ENCODE data around the gene TNIP2.
A peak's percentile ranks its signal among the peaks of the same experiment; 100 is the strongest.

TNIP2 gene

GRCh38 chr4:2753436-2753835 lies 2.7 kb downstream of the TNIP2 start:
- Histone ChIP-seq H3K27ac (no peak overlapping the region), H3K9me3 (no peaks in the 10 kb centered on the region), H3K27me3 (no peaks in the 10 kb centered on the region), H3K36me3 (no peaks in the 10 kb centered on the region), H3K4me3 (no peak overlapping the region), H3K4me1 (peaks cover 0 to 28% (median 14%) of the 10 kb centered on the region in 4 donors)
- no peak for TF ChIP-seq CTCF (IDR thresholded peaks at IDR 0.05)
- intact Hi-C loops (cut with DNase I; ENCODE audit: low total_unique reads): no loop called here
- DNase-seq: no peak

GRCh38 chr4:2750719-2751605 lies 5.2 kb downstream of the TNIP2 start:
- intact Hi-C loops (cut with DNase I; ENCODE audit: low total_unique reads): no loop called here
- Histone ChIP-seq H3K36me3 (peaks cover 14 to 21% (median 19%) of the 10 kb centered on the region in 3 donors), H3K27ac (no peak overlapping the region), H3K4me3 (no peak overlapping the region), H3K9me3 (no peaks in the 10 kb centered on the region), H3K27me3 (no peaks in the 10 kb centered on the region), H3K4me1 (peaks cover 6 to 37% (median 25%) of the 10 kb centered on the region in 4 donors)
- DNase-seq: no peak
- no peak for TF ChIP-seq CTCF (IDR thresholded peaks at IDR 0.05)

- H3K4me3 ChIP-seq: no peak overlapping the region
- intact Hi-C loops (cut with DNase I; ENCODE audit: low total_unique reads): no loop called here
- H3K36me3 ChIP-seq: peaks cover 30 to 60% (median 51%) of the 10 kb centered on the region in 3 donors
- DNase-seq: no peak
- peak overlapping the region; percentile 49 to 63 for H3K27ac ChIP-seq
- peaks cover 6 to 28% (median 12%) of the 10 kb centered on the region in 4 donors for H3K4me1 ChIP-seq
- no peak for TF ChIP-seq CTCF (IDR thresholded peaks at IDR 0.05)
- no peaks in the 10 kb centered on the region for H3K9me3 ChIP-seq
- H3K27me3 ChIP-seq: no peaks in the 10 kb centered on the region
Observed at GRCh38 chr4:2746891-2747695, 9.0 kb downstream of the TNIP2 start.

GRCh38 chr4:2745981-2746806 lies 9.9 kb downstream of the TNIP2 start:
- intact Hi-C loops (cut with DNase I; ENCODE audit: low total_unique reads): no loop called here
- Histone ChIP-seq H3K4me1 (peaks cover 6 to 31% (median 12%) of the 10 kb centered on the region in 4 donors), H3K9me3 (no peaks in the 10 kb centered on the region), H3K36me3 (peaks cover 30 to 69% (median 51%) of the 10 kb centered on the region in 3 donors), H3K27me3 (no peaks in the 10 kb centered on the region), H3K27ac (peak overlapping the region; percentile 49 to 63), H3K4me3 (no peak overlapping the region)
- no peak for TF ChIP-seq CTCF (IDR thresholded peaks at IDR 0.05)
- peak; percentile 56 to 83 for DNase-seq

- Histone ChIP-seq H3K4me3 (no peak overlapping the region), H3K27ac (peak overlapping the region; percentile 13 to 63), H3K4me1 (peaks cover 6 to 30% (median 12%) of the 10 kb centered on the region in 4 donors), H3K27me3 (no peaks in the 10 kb centered on the region), H3K36me3 (peaks cover 30 to 71% (median 51%) of the 10 kb centered on the region in 3 donors), H3K9me3 (no peaks in the 10 kb centered on the region)
- intact Hi-C loops (cut with DNase I; ENCODE audit: low total_unique reads): no loop called here
- TF ChIP-seq CTCF (IDR thresholded peaks at IDR 0.05): no peak
- no peak for DNase-seq
Observed at GRCh38 chr4:2745516-2745915, 10.6 kb downstream of the TNIP2 start.

Measured in tibial artery (tissue), 4 donors.